ENCODE results near the gene ZNF511. TPM values are rescaled to one million over a fixed set of nuclear protein-coding genes. Genes with fewer than 3 reads are reported as not detected.

Gene ZNF511
- total RNA-seq, 1 donor from 2014 or later: 25.5 TPM

GRCh38 chr10:133276435-133277201 is 32.1 kb upstream of the ZNF511 start, which contains the start of gene ADAM8:
ADAM8 (minus strand) TSS chr10:133276868; CDS start chr10:133276817, 51 bp downstream.
- Mint-ChIP-seq H3K27me3 (ENCODE audit: low read depth, unreplicated experiment) (peaks cover 4% of the 10 kb centered on the region), H3K36me3 (ENCODE audit: low read depth, unreplicated experiment) (peaks cover 2% of the 10 kb centered on the region), H3K4me3 (ENCODE audit: unreplicated experiment) (no peak within 1 kb of the TSS), H3K4me1 (ENCODE audit: low read depth, unreplicated experiment) (peaks cover 15% of the 10 kb centered on the region), H3K27ac (ENCODE audit: unreplicated experiment) (no peak within 1 kb of the TSS), H3K9me3 (ENCODE audit: unreplicated experiment) (no peaks in the 10 kb centered on the region)
- Histone ChIP-seq H3K4me1 (ENCODE audit: insufficient read depth, low read length) (peaks cover 23% of the 10 kb centered on the region), H3K79me2 (ENCODE audit: insufficient read depth, low read length) (no peaks in the 10 kb centered on the region), H2AFZ (ENCODE audit: low read depth, low read length) (no peak within 1 kb of the TSS), H3K27ac (ENCODE audit: low read depth, low read length) (no peak within 1 kb of the TSS), H3K36me3 (ENCODE audit: insufficient read depth, low read length) (no peaks in the 10 kb centered on the region), H3K27me3 (ENCODE audit: insufficient read depth, low read length) (peaks cover 3% of the 10 kb centered on the region), H3K4me3 (ENCODE audit: insufficient read depth, low read depth, low read length) (no peak within 1 kb of the TSS), H3K4me2 (ENCODE audit: low read length) (peak within 1 kb of the TSS; percentile 46), H4K20me1 (ENCODE audit: insufficient read depth, low read length) (peaks cover 28% of the 10 kb centered on the region), H3K9ac (ENCODE audit: low read length) (no peak within 1 kb of the TSS), H3K9me3 (ENCODE audit: insufficient read depth, low read depth, low read length) (no peaks in the 10 kb centered on the region)
- FAIRE-seq (no peak), DNase-seq (ENCODE audit: low read depth) (no peak)
- TF ChIP-seq CTCF (IDR thresholded peaks at IDR 0.05; ENCODE audit: insufficient read depth, low read depth, low read length) (no peak), EZH2 (IDR thresholded peaks at IDR 0.05; ENCODE audit: insufficient read depth, low read length) (peak; percentile 48)

DNA sequence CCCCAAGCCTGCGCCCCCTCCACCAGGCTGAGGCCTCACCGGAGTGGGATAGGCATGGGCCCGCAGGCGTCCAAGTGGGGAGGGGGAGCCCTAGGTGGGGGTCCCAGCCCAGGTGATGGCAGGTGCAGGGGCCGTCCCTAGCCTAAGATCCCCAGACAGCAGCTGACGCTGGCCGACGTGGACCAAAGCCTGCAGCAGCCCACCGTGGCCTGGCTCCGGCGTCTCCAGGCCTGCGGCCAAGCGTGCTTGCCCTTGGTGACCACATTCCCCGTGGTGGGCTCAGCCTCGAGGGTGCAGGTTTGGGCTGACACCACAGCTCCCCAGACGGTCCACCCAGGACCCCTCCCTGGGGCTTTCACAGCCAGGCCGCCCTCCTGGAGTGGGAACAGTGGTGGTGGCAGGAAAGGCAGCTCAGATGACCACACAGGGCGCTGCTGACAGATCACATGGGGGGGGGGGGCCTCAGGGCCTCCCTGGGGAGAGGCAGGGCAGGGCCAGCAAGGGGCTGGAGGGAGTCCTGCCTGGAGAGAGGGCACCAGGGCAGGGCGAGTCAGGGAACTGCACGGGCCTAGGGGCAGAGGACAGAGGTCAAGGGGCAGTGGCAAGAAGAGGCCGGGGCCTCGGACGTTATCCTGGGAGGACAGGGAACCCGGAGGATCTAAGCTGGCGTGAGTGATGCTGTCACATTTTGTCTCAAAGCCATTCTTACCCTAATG is 31.3 kb upstream of the ZNF511 start:
- Histone ChIP-seq H2AFZ (ENCODE audit: low read depth, low read length) (no peak overlapping the region), H4K20me1 (ENCODE audit: insufficient read depth, low read length) (peaks cover 28% of the 10 kb centered on the region), H3K4me3 (ENCODE audit: insufficient read depth, low read depth, low read length) (no peak overlapping the region), H3K4me2 (ENCODE audit: low read length) (peak overlapping the region; percentile 45), H3K27me3 (ENCODE audit: insufficient read depth, low read length) (peaks cover 3% of the 10 kb centered on the region), H3K9ac (ENCODE audit: low read length) (no peak overlapping the region), H3K9me3 (ENCODE audit: insufficient read depth, low read depth, low read length) (no peaks in the 10 kb centered on the region), H3K36me3 (ENCODE audit: insufficient read depth, low read length) (no peaks in the 10 kb centered on the region), H3K4me1 (ENCODE audit: insufficient read depth, low read length) (peaks cover 23% of the 10 kb centered on the region), H3K79me2 (ENCODE audit: insufficient read depth, low read length) (no peaks in the 10 kb centered on the region), H3K27ac (ENCODE audit: low read depth, low read length) (no peak overlapping the region)
- no peak overlapping the region for H3K4me3 Mint-ChIP-seq (ENCODE audit: unreplicated experiment)
- H3K4me1 Mint-ChIP-seq (ENCODE audit: low read depth, unreplicated experiment): peaks cover 15% of the 10 kb centered on the region
- H3K9me3 Mint-ChIP-seq (ENCODE audit: unreplicated experiment): no peaks in the 10 kb centered on the region
- peaks cover 4% of the 10 kb centered on the region for H3K27me3 Mint-ChIP-seq (ENCODE audit: low read depth, unreplicated experiment)
- TF ChIP-seq EZH2 (IDR thresholded peaks at IDR 0.05; ENCODE audit: insufficient read depth, low read length): no peak
- no peak for TF ChIP-seq CTCF (IDR thresholded peaks at IDR 0.05; ENCODE audit: insufficient read depth, low read depth, low read length)
- no peak for DNase-seq (ENCODE audit: low read depth)
- H3K27ac Mint-ChIP-seq (ENCODE audit: unreplicated experiment): no peak overlapping the region
- no peak for FAIRE-seq
- peaks cover 5% of the 10 kb centered on the region for H3K36me3 Mint-ChIP-seq (ENCODE audit: low read depth, unreplicated experiment)
